Measurements from ENCODE around the gene PTPN2.
"Not testable (repeated sequence)": the region's sequence is repeated elsewhere in the genome, so short reads cannot be mapped to it uniquely, and the experiment has no call there.

Gene PTPN2

DNA sequence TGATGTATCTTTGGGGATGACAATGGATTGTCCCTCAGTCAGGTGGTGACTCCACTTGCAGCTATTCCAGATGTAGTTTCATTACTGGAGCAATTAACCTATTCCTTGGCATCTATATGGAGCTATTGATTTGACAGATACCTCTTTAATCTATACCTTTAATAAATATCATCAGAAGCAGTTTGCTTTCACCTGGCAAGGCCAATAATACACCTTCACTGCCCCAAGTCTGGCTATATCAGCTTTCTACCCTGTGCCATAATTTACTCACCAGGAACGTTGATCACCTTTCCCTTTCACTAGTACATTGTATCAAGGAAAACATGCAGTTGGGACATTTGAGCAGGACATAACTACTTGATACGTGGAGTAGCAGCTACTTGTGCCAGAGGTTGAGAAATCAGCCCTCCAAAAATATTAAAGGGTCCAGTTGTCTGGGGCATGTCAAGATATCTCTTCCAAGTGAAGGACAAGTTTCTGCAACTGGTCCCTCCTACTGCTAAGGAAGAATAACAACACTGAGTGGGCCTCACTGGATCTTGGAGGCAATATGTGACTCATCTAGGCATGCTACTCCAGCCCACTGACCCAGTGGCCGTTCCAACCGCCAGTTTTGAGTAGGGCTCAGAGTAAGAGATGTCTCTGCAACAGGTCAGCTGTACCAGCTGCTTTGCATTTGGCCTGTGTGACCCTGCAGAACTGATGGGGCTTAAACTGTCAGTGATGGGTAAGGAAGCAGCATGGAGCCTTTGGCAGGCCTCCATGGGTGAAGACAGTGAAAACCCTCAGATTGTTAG lies 114.2 kb downstream of the PTPN2 start:
- DNase-seq = no peak

DNA sequence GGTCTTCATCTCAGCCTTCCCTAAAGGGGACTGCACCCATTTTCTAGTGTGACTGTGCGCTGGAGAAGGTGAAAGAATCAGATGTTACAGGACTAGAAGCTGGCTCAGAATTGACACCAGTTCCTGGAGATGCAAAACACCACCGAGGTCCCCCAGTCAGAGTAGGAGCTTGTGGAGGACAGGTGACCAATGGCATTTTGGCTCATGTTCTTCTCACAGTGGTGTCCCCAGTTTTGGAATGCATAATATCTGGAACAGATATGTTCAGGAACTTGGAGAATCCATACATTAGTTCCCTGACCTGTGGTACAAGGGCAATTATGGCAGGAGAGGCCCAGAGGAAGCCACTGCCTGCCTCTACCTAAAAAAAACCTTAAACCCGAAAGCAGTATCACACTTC lies 114.9 kb downstream of the PTPN2 start:
- no peak for DNase-seq

DNA sequence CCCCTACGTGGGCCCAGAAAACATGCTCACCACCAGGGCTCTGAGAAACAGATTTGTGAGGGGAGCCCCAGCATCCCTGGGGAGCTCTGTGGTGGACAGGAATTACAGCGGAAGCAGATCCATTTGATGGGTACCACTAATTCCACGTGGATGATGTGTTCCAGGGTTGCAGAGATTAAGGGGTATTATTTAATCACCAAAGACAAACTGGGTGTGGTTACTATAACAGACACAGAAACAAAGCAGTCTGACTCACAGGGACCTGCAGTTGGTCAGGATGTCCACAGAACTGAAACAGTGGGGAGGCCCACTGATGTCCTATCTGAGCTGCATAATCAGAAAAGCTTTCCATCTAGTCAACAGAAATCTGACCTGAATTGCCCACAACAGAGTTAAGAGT lies 115.4 kb downstream of the PTPN2 start:
- DNase-seq = no peak

DNA sequence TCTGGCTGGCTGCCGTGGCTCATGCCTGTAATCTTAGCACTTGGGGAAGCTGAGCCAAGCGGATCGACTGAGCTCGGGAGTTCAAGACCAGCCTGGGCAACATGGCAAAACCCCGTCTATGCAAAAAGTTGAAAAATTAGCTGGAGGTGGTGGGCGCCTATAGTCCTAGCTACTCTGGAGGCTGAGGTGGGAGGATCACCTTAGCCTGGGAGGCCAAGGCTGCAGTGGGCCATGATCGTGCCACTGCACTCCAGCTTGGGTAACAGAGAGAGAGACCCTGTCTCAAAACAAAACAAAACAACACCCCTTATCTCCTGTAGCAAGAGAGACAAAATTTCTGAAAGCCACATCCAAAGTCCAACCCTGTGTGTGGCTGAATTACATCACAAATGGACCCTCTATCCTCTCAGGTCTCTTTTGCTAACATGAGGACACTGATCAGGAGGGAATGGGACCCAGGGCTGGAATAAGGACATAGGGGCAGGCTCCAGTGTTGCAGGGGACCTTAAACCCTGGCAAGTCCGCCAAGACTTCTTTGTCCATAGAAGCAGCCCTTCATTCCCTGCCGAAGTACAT lies 116.4 kb downstream of the PTPN2 start:
- DNase-seq = no peak

DNA sequence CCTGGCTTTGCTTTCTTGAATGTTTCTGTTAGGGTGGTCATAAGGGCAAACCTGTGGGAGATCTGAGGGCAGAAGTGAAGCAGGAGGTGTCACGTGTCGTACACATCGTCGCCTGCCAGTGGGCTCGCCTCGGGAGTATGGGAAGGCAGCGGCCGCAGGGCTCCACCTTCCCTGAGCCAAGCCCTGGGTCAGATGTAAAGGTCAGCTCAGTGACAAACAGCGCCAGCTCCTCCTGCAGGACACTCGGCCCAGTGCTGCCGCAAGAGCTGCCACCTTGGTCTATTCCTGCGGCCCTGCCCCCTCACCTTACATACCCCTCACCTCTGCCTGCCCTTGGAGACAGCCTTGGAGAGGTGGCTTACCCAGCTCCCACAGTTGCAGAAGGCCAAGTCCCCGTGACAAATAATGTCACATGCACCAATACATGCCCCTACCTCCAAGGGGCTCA lies 117.0 kb downstream of the PTPN2 start:
- DNase-seq = no peak

DNA sequence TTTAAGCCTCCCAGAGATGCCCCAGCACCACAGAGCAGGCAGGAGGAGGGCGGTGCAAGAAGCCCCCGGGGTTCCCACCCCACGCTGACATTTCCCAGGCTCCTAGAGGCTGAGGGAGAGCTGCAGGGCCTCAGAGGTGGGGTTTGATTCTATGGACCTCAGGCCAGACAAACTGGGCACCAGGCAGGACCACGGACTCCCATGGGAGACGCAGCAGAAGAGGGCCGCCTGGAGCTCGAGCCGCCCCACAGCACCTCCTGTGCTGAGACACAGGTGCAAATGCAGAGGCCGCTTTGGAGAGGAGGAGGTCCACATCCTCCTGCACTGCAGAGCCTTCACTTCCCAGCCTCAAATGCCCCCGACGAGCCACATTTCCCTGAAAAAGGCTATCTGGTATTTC lies 118.5 kb downstream of the PTPN2 start:
- no peak for DNase-seq

DNA sequence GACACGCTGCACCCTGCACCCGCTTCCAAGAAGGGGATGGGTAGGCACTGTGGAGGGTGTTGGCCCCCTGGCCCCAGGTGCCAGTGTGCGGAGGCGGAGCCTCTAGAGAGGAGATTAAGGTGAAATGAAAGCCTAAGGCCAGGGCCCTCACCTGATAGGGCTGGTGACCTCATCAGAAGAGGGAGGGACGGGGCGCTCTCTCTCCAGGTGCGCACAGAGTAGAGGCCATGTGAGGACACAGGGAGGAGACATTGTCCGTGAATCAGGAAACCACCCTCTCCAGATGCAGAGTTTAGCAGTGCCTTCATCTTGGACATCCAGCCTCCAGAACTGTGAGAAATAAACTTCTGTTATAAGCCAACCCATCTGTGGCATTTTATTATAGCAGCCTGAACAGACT lies 118.9 kb downstream of the PTPN2 start:
- DNase-seq = no peak

DNA sequence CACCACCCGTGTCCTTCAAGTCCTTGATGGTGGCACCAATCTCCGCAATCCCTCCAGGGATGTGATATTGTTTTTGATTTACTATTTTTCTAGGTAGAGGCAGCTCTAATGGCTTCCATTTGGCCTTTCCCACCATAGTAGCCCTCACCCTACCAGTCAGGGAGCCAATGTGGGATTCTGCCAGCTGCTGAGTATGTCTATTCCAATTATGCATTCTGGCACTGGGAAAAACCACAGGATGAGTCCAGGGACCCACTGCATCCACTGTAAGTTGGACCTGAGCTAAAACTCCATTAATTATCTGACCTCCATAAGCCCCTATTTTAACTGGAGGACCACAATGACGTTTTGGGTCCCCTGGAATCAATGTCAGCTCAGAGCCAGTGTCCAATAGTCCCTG lies 125.5 kb downstream of the PTPN2 start:
- DNase-seq = not testable (repeated sequence)

DNA sequence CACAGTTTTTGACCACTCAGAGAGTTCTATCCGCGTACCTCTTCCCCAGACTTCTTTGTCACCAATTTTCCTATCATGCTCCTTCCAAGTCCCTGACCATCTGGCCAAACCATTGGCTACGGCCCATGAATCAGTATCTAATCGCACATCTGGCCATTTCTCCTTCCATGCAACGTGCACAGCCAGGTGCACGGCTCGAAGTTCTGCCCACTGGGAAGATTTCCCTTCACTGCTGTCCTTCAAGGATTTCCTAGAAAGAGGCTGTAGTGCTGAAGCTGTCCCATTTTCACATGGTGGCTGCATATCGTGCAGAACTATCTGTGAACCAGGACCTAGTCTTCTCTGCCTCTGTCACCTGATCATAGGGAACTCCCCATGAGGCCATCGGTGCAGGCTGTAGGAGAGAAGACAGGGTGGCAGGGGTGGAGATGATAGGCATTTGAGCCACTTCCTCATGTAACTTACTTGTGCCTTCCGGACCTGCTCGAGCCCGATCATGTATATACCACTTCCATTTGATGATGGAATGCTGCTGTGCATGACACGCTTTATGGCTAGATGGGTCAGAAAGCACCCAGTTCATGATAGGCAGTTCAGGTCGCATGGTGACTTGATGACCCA lies 127.3 kb downstream of the PTPN2 start:
- DNase-seq = not testable (repeated sequence)

DNA sequence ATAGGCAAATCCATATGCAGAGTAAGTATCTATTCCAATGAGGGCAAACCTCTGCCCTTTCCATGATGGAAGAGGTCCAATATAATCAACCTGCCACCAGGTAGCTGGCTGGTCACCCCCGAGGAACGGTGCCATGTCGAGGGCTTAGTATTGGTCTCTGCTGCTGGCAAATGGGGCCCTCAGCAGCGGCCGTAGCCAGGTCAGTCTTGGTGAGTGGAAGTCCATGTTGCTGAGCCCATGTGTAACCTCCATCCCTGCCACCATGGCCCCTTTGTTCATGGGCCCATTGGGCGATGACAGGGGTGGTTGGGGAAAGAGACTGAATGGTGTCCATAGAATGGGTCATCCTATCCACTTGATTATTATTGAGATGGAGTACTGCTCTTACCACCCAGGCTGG lies 128.4 kb downstream of the PTPN2 start:
- not testable (repeated sequence) for DNase-seq

DNA sequence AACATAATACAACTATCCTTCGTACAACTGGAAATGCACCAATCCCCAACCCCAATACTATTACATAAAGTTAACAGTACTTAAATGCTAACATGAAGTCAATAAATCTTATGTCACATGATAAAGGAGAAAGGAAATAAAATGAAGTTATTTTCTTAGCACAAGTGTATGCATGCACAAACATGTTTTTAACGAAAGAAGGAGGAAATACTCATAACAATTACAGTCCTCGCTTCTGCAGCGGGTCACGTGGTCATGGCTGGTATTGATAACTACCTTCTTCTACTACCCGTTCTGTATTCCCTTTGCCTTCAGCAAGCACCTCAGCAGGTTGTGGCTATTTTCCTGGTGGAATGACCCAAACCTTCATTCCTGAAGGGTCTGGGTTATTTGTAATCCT lies 129.5 kb downstream of the PTPN2 start:
- DNase-seq = no peak

DNA sequence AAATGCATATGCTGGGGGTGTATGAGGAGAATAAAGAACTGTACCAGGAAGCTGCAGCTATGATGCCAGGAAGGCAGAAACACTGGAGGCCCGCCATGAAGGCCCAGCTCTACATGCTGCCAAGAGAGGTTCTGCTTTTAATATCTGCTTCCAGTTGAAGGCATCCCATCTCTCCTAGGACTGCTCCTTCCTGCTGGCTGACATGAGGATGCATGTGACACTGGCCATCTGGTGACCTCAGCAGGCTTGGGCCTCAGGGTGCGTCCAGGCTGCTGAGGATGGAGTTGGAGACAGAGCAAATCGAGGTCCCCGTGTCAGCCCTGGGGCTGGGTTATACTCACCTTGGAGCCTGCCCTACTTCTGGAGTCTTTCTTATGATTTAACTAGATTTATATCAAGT lies 132.1 kb downstream of the PTPN2 start:
- DNase-seq = no peak

DNA sequence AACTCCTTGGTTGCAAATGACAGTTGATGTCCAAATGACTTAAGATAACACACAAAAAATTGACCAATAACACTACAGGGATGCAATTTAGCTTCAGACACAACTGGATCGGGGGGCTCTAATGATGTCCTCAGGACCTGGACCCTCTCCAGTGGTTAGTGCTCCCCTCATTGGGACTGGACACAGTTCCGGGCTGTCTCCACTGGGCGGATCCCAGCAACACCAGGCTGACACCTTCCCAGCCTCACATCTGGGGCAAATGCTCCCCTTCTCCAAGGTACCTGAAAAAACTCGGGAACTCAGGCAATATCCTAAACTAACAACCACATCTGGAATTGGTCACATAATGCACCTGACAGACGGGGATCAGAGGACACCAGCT lies 132.5 kb downstream of the PTPN2 start:
- DNase-seq = no peak

DNA sequence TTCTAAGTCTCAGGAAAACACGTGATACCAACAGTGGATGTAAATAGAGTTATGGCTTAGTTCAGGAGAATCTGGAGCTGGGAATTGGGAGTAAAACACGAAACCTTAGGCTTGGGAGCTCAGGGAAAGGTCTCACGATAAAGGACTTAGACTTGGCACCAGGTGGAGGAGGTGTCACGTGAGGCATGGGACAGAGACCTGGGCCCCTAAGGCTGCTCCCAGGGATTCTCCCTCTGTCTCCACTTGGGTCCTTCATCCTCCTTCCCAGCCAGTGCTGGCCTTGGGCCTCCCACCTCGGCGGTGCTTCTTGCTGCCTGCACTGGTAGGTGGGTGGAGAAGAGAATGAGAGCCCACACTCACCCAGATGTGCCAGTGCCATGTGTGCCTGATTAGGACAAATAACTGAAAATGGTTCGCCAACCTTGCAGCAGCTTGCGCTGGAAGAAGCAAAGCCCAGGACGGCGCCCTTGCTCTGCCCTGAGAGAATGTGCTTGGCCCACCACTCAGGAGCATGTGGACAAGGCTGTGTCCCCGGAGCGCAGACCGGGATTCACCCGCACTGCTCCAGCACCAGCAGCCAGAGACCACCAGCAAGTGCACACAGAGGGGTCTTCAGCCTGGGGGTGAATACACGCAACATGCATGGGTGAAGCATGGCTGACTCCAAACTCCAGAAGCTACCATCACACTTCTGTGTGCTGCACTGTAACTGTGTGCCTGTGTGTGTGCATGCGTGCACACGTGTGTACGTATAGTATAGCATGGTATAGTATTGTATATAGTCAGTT lies 133.1 kb downstream of the PTPN2 start:
- no peak for DNase-seq

DNA sequence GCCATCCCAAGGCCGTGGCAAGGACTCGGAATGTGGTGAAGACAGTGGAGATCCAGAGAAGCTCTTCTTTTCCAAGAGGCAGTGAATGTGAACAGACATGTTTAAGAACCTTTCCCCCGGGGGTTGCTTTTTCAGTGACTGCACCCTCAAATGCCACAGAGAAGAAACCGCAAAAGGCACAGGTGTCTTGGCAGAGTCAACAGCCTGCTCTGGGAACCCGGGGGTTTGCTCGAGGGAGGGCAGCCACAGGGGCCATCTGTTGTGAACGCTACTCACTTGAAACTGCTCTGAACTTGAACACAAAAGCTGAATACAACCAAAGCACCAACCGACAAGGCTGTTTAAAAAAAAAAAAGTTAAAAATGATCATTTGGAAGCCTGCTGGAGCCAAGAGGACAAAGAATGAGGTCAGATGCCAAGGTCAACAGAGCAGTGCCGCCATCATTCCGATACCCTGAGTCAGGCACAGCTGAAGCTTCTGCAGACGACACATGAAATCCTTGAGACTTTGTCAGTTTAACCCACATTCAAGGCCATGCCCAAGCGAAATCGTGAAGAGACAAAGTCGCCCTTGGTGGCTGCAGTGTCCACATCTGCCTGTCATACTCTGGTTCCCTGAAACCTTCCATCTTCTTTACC lies 133.8 kb downstream of the PTPN2 start:
- no peak for DNase-seq

DNA sequence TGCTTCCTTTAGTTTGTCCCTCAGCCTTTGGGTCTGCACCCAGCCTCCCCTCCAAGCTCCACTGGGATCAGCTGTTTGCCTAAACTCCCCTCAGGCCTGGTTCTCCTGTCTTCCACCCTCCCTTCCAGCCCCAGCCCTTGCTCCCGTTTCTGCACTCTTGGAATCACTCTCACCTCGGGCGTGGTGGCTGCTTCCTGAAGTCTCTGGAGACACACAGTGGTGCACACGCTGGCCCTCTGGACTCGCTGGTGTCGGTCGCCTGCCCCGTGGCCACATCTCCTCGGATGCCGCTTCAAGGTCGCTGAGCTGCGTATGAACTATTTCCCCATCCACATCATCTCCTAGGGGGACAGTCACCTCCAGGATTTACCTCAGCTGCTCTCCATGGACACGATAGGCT lies 134.9 kb downstream of the PTPN2 start:
- no peak for DNase-seq

DNA sequence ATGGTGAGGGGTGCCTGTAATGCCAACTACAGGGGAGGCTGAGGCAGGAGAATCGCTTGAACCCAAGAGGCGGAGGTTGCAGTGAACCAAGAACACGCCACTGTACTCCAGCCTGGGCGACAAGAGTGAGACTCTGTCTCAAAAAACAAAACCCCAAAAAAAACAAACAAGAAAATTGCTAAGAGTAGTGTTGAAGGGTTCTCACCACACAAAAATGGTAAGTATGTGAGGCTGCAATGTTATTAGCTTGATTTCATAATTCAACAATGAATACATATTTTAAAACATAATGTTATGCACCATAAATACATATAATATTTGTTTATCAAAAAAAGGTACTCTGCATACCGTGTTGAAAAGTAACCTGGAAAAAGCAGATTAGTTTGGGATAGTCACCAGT lies 135.4 kb downstream of the PTPN2 start:
- DNase-seq = no peak

DNA sequence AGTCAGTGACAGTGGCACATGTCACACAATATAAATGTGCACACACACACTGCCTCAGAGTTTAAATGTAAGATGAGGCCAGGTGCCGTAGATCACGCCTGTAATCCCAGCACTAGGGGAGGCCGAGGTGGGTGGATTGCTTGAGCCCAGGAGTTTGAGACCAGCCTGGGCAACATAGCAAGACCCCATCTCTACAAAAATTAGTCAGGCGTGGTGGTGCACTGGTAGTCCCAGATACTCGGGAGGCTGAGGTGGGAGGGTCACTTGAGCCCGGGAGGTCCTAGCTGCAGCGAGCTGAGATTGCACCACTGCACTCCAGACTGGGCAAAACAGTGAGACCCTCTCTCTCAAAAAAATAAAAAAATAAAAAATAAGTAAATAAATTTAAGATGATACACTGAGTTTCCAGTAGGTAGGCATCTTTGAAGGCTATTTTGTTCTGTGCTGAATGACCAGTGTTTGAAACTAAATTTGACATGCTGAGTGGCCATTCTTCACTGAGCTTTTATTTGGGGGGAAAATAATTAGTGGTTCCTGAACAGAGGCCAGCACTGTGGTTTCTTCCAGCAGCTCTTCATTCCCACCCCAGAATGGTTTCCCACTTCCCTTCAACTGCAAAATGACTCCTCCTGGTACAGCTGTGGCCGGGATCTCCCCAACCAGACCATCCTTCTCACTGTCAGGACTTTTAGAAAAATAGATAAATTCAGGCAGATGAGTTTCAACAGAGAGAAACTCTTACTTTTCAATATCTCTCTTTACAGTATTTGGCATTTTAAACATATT lies 136.3 kb downstream of the PTPN2 start:
- DNase-seq = no peak

DNA sequence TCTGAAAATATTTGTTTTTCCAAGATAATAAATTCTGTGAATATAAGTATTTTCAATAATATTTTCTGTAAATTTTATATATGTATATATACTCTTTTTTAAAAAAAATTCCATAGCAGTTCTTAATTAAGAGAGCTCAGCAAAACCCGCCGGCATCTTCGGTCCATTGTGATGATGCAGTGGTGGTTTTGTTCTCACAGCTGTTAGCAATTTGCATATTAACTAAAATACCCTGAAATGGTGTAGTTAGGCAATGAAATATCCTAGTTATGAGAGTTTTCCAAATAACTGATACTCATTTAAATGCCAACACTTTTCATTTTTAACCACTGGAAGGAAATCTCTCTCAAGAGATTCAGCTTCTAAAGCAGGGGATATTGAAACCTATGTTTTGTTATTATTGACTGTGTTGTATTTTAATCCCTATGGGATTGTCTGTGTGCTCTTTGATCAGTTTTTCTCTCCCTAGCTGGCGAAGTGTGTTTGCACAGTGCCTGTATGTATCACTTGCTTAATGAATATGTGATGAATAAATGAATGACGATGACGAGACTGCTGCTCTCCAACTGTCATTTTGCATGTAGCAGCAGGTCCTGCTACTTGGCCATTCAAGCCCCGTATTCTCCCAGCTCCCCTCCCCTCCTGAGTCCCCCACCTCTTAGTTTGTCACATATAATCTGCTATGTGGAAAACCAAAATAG lies 138.8 kb downstream of the PTPN2 start:
- DNase-seq = no peak

DNA sequence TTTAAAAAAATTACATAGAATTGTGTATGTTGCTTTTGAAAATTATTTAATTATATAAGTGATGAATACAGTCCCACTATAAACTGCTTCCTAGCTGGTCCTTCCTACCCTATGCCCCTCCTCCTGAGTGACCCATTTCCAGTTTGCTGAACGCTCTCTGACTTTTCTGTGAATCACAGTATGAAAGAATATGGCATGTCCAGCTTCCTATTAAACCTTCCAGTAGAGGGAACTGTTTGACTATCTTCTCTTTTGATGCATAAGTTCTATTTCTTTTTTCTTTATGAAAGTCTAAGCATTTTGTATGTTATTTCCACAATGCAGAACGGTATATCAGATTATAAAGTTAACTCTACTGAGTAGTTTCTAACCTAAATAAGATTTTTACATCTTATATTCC lies 139.9 kb downstream of the PTPN2 start:
- no peak for DNase-seq

DNA sequence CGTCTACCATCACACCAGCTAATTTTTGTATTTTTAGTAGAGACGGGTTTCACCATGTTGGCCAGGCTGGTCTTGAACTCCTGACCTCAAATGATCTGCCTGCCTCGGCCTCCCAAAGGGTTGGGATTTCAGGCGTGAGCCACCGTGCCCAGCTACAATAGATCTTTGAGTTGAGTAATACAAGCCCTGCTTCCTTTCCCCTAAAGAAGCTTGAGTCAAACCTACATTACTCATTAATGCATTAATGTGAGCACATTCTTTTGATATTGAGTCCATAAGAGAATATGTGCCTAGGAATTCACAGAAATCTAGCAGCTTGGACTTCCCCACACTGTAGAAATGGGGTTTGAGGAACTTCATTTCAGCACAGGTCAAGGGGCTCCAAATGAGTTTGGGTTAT lies 141.6 kb downstream of the PTPN2 start:
- no peak for DNase-seq

All from T-helper 9 cell (primary cell).